Gastrocnemius medialis (tissue), 4 donors: ENCODE measurements around the gene EPHA1. TPM values are rescaled to one million over a fixed set of nuclear protein-coding genes. Genes with fewer than 3 reads are reported as not detected.
"Not testable (repeated sequence)": the region's sequence is repeated elsewhere in the genome, so short reads cannot be mapped to it uniquely, and the experiment has no call there.

Source experiments
- ATAC-seq, 2 donors: fragments of 150-250 bp; one replicate each; pipeline ENCODE4 v1.9.1; 2016
- DNase-seq, 2 donors: peaks; one replicate each; pipeline ENCODE4 v3.0.0-alpha.2; 2019
- H3K27ac ChIP-seq, 4 donors: fragments of 200-600 bp; sonication (generic); 1 replicate in 1 of 4; 2 replicates in 3 of 4; pipeline ENCODE4 v1.5.1; 2016 to 2018; ENCODE audit warnings: mild to moderate bottlenecking in 2 of 4, moderate library complexity in 1 of 4
- H3K27me3 ChIP-seq, 3 donors: fragments of 200-600 bp; sonication (generic) in 2 of 3; 1 replicate in 1 of 3; 2 replicates in 2 of 3; pipeline versions ENCODE4 v1.5.1 to v1.6.0; 2016 to 2019; ENCODE audit warnings: mild to moderate bottlenecking in 1 of 3, moderate library complexity in 1 of 3
- H3K36me3 ChIP-seq, 2 donors: fragments of 200-600 bp; sonication (generic) in 1 of 2; one replicate each; pipeline ENCODE4 v1.5.1; 2017 to 2018
- H3K4me1 ChIP-seq, 2 donors: fragments of 200-600 bp; sonication (generic) in 1 of 2; one replicate each; pipeline ENCODE4 v1.5.1; 2016 to 2017; ENCODE audit warnings: mild to moderate bottlenecking in 2 of 2
- H3K4me3 ChIP-seq, 4 donors: fragments of 200-600 bp; sonication (generic) in 3 of 4; 1 replicate in 1 of 4; 2 replicates in 3 of 4; pipeline ENCODE4 v1.5.1; 2016 to 2019; ENCODE audit warnings: mild to moderate bottlenecking in 2 of 4
- H3K9me3 ChIP-seq, 3 donors: fragments of 200-600 bp; sonication (generic) in 2 of 3; 1 replicate in 1 of 3; 2 replicates in 2 of 3; pipeline ENCODE4 v1.5.1; 2016 to 2019
- POLR2A ChIP-seq, 2 donors: fragments of 450-650 bp; IDR thresholded peaks; one replicate each; pipeline ENCODE4 v1.6.1; 2017; ENCODE audit warnings: antibody characterized with exemption in 2 of 2, mild to moderate bottlenecking in 2 of 2, moderate library complexity in 2 of 2
- in situ Hi-C, 4 donors: fragments of 200-750 bp; cut with MboI; loops; one replicate each; pipeline versions ENCODE4 v1.15.0 to v1.8.0; 2017; ENCODE audit warnings: low sequenced_read_pairs in 4 of 4
- intact Hi-C: fragments of 100-400 bp; cut with DNase I; formaldehyde crosslinking; loops from one replicate; pipeline ENCODE4 v1.15.1; 2023; ENCODE audit warnings: low total_unique reads
- total RNA-seq, 4 donors: library from RNA; depleted of rRNA; stranded (reverse); fragments of >200 nt; gene quantifications; one replicate each; pipeline versions ENCODE4 v1.1.0 to v1.2.3, GENCODE V29; 2016
- TF ChIP-seq, protein P1 (sequence below), 5 experiments: fragments of 450-650 bp in 3 of 5; fragments of 200-600 bp in 2 of 5; sonication (generic) in 2 of 5; IDR thresholded peaks in 4 of 5; conservative IDR thresholded peaks in 1 of 5; 1 replicate in 4 of 5; 2 replicates in 1 of 5; pipeline ENCODE4 v1.5.1; 2016 to 2019; ENCODE audit warnings: antibody characterized with exemption in 5 of 5, mild to moderate bottlenecking in 3 of 5, moderate library complexity in 3 of 5

Gene EPHA1
- total RNA-seq, 4 donors from 2014 or later, result not detected

DNA sequence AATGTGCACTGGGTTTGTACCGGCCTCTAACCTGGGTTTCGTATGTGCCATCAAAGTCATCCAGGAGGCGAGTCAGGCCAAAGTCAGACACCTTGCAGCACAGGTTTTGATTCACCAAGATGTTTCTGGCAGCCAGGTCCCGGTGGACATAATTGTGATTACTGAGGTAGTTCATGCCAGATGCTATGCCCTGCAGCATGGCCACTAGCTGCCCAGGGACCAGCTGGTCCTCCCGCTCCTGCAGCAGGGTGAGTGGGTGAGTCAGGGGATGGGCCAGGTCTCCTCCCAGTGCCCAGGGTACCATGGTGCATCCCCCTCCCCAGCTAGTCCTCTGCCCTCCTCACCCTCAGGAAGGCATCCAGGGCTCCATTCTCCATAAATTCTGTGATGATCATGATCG is 13.9 kb downstream of the EPHA1 start:
- in situ Hi-C loops, result no loop called here
- Histone ChIP-seq H3K27me3 (no peaks in the 10 kb centered on the region), H3K27ac (no peak overlapping the region), H3K9me3 (no peaks in the 10 kb centered on the region), H3K4me3 (no peak overlapping the region), H3K4me1 (peaks cover 16 to 34% of the 10 kb centered on the region in 2 donors), H3K36me3 (peaks cover 0 to 30% of the 10 kb centered on the region in 2 donors)
- TF ChIP-seq POLR2A (IDR thresholded peaks at IDR 0.05), result no peak
- TF ChIP-seq, protein P1, sequence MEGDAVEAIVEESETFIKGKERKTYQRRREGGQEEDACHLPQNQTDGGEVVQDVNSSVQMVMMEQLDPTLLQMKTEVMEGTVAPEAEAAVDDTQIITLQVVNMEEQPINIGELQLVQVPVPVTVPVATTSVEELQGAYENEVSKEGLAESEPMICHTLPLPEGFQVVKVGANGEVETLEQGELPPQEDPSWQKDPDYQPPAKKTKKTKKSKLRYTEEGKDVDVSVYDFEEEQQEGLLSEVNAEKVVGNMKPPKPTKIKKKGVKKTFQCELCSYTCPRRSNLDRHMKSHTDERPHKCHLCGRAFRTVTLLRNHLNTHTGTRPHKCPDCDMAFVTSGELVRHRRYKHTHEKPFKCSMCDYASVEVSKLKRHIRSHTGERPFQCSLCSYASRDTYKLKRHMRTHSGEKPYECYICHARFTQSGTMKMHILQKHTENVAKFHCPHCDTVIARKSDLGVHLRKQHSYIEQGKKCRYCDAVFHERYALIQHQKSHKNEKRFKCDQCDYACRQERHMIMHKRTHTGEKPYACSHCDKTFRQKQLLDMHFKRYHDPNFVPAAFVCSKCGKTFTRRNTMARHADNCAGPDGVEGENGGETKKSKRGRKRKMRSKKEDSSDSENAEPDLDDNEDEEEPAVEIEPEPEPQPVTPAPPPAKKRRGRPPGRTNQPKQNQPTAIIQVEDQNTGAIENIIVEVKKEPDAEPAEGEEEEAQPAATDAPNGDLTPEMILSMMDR (IDR thresholded peaks at IDR 0.05 in 4 of 5, conservative IDR thresholded peaks at IDR 0.05 in 1 of 5), result no peak
- ATAC-seq (no peak), DNase-seq (no peak)
- intact Hi-C loops, result no loop called here

DNA sequence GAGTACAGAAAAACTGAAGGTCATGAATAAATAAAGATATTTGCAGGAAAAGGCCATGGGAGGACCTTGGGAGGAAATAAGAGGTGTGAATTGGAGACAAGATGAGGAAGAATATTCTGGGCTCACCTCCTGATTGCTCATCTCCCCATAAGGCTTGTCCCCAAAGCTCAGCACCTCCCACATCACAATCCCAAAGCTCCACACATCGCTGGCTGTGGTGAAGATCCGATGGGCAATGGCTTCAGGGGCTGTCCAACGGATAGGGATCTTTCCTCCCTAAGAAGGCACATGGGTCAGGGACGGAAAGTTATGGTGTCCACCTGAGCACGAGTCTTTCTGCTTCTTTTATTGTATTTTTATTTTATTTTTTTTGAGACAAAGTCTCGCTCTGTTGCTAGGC is 14.6 kb downstream of the EPHA1 start:
- H3K36me3 ChIP-seq, result peaks cover 0 to 37% of the 10 kb centered on the region in 2 donors
- no peak overlapping the region for H3K27ac ChIP-seq
- DNase-seq (no peak), ATAC-seq (no peak)
- no peaks in the 10 kb centered on the region for H3K27me3 ChIP-seq
- H3K9me3 ChIP-seq, result no peaks in the 10 kb centered on the region
- intact Hi-C loops (no loop called here), in situ Hi-C loops (no loop called here)
- TF ChIP-seq POLR2A (IDR thresholded peaks at IDR 0.05), result no peak
- TF ChIP-seq, protein P1 (IDR thresholded peaks at IDR 0.05 in 4 of 5, conservative IDR thresholded peaks at IDR 0.05 in 1 of 5), result no peak
- no peak overlapping the region for H3K4me3 ChIP-seq
- H3K4me1 ChIP-seq, result peaks cover 16 to 34% of the 10 kb centered on the region in 2 donors

DNA sequence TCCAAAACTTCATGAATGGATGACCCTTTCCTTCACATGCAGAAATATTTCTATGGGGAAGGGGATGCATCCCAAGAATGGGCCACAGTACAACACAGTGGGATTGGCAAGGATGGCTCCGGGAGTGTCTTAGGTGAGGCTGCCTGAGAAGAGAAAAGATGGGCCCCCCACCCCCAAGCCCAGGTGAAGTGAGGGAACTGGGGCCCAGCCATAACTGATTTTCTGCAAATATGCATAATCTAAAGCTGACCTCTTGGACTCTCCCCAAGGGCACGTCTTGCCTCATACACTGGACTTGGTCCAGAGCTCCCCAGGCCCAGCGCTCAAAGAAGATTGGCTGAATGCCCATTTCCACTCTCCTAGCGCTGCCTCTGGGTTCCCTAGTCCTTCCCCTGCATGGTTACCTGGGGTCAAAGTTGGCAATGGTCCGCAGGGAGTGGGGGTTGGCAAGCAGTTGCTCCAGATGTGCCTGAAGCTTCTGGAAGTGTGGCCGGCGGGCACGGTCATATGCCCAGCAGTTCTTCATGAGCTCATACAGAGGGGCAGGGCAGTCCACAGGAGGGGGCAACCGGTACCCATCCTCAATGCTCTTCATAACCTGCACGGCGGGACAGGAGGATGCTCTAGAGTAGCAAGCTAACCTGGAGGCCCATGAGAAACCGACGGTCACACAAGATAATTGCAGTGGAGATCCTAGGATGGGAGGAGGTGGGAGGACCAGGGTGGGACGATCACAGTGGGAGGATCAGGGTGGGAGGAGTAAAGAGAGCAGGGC is 15.2 kb downstream of the EPHA1 start:
- intact Hi-C loops, result no loop called here
- Histone ChIP-seq H3K4me3 (no peak overlapping the region), H3K4me1 (peaks cover 16 to 34% of the 10 kb centered on the region in 2 donors), H3K27me3 (no peaks in the 10 kb centered on the region), H3K9me3 (no peaks in the 10 kb centered on the region), H3K36me3 (peaks cover 0 to 43% of the 10 kb centered on the region in 2 donors), H3K27ac (no peak overlapping the region)
- in situ Hi-C loops, result no loop called here
- DNase-seq, result no peak
- TF ChIP-seq, protein P1 (IDR thresholded peaks at IDR 0.05 in 4 of 5, conservative IDR thresholded peaks at IDR 0.05 in 1 of 5), result no peak
- no peak for TF ChIP-seq POLR2A (IDR thresholded peaks at IDR 0.05)
- ATAC-seq, result no peak

DNA sequence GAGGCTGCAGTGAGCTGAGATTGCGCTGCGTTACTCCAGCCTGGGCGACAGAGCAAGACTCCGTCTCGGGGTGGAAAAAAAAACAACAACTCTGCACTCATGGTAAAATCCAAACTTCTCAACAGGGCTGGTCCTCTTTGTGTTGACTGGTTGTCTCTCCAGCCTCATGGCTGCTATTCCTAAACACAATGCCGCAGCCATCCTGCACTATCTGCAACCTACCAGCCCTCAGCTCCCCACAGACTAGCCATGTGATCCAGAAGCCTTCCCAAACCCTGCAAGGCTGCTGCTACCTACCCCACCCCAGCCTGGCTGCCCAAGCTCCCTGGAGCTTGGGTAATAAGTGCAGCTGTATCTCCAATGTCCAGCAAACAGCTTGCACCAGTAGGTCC is 15.8 kb downstream of the EPHA1 start:
- no peak for TF ChIP-seq POLR2A (IDR thresholded peaks at IDR 0.05)
- TF ChIP-seq, protein P1 (IDR thresholded peaks at IDR 0.05 in 4 of 5, conservative IDR thresholded peaks at IDR 0.05 in 1 of 5), result no peak
- Histone ChIP-seq H3K36me3 (peaks cover 0 to 49% of the 10 kb centered on the region in 2 donors), H3K4me1 (peaks cover 16 to 34% of the 10 kb centered on the region in 2 donors), H3K27ac (peak overlapping the region in 3 of 4 donors; percentile 70 to 79 (median 74)), H3K27me3 (no peaks in the 10 kb centered on the region), H3K9me3 (no peaks in the 10 kb centered on the region), H3K4me3 (no peak overlapping the region)
- ATAC-seq (no peak), DNase-seq (no peak)
- intact Hi-C loops, result no loop called here
- in situ Hi-C loops, result no loop called here

DNA sequence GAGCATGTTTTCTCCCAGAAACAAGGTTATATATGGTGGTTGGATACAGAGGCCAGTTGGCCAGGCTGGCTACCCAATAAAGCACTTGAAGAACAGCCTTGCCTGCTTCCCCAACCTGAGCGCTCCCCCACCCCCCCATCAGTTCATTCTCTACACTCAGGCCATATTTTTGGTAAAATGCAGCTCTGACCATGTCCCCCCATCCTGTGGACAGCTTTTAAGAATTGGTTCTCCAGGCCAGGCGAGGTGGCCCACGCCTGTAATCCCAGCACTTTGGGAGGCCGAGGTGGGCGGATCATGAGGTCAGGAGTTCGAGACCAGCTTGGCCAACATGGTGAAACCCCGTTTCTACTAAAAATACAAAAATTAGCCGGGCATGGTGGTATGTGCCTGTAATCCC is 16.2 kb downstream of the EPHA1 start:
- intact Hi-C loops, in situ Hi-C loops, H3K27me3 ChIP-seq, H3K4me3 ChIP-seq, ATAC-seq, H3K9me3 ChIP-seq, DNase-seq: not testable (repeated sequence)
- H3K4me1 ChIP-seq, result peaks cover 16 to 34% of the 10 kb centered on the region in 2 donors
- H3K27ac ChIP-seq, result peak overlapping the region; percentile 70 to 79 (median 76)
- peaks cover 0 to 53% of the 10 kb centered on the region in 2 donors for H3K36me3 ChIP-seq
